Mesenteric fat pad (tissue), 1 donor: ENCODE measurements around the gene OXCT2. TPM values are rescaled to one million over a fixed set of nuclear protein-coding genes. Genes with fewer than 3 reads are reported as not detected.

Experiments used
- DNase-seq: peaks from one replicate; pipeline ENCODE4 v3.0.0-alpha.2; 2020; ENCODE audit warnings: low spot score
- total RNA-seq: library from RNA; stranded (reverse); fragmentation: NEBNext Ultra II Directional; extraction: Animal tissue kit (Norgen Biotek cat#: 25700); gene quantifications from one replicate; pipeline ENCODE4 v1.2.1, GENCODE V29; 2021
- donor health status: DM: yes; HTN: yes; CAD: no.

The OXCT2 gene
- total RNA-seq, 1 donor from 2014 or later: 0.87 TPM

- DNase-seq: peak; percentile 76
Measured at GRCh38 chr1:39763619-39764374, 7.4 kb downstream of the OXCT2 start.

GRCh38 chr1:39762550-39763540 lies 8.3 kb downstream of the OXCT2 start:
- DNase-seq: peak; percentile 59

GRCh38 chr1:39761557-39762260 lies 9.4 kb downstream of the OXCT2 start:
- DNase-seq: peak; percentile 76

- no peak for DNase-seq
Measured at GRCh38 chr1:39761016-39761415, 10.1 kb downstream of the OXCT2 start.

DNA sequence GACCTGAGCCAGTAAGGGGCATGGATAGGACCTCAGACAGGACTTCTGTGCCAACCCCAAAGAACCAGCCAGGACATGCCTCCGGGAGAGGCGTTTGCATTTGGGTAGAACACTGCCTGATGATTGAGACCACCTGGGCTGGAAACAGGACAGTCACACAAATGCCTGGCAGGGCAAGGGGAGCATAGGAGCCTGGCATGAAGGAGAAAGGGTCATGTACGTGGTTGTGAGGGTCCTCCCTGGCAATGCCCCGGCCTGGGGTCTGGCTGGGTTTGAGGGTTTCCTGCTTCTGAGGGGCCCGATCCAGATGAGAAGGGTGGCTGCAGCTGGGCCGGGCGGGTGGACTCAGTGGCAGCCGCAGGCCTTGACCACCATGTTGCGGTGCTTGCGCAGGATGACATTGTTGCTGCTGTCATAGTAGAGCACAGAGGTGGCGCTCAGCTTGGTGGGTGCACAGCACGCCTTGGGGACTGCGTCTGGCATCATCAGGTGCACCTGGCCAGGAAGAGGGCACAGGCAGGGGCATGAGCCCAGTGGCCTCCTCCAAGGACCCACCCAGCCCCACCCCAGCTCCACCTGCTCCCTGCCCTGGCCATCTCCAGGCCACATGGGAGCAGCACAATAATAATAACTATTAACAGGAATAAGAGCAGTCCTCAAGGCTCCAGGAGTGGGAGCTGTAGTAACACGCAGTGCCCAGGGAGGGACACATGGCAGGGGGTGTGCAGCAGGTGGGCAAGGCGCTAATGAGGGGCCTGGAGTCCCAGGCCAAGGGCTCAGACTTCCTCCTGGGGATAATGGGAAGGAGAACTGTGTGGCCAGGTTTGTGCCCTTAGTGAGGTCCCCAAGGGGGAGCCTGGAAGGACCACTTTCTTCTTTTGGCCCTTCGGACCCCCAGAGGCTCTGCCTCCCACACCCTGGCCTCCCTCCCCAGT lies 10.8 kb downstream of the OXCT2 start:
- DNase-seq: no peak

DNA sequence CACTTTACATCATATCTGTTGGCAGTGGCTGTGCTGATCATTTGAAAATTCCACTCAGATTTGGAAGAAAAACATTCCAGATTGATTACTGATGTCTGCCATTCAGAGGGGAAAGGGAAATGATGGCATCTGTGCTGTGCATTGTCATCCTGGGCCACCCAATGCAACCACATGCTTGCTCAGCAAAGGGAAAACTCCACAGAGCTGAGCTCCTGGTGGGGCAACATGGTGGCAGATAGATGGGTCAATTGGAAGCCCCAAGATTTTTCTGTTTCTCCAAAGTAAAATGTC lies 11.8 kb downstream of the OXCT2 start:
- no peak for DNase-seq

- no peak for DNase-seq
Measured at GRCh38 chr1:39758556-39759435, 12.4 kb downstream of the OXCT2 start.

DNA sequence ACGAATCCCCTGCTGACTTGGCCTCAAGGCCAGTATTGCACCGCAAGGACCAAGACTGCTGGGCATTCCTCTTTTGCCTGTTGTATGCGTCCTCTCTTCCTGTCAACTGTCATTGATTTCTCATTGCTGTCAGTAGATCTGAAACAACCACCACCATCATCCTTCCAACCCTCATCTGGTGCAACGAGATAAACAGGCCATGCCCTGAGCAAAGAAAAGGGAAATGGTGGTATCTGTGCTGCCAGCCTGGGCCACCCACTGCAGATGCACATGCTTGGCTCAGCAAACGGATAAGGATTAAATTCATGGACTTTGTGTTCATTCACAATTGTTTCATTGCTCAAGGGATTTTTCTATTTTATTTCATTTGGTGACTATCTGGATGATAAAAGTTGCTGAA lies 13.6 kb downstream of the OXCT2 start:
- DNase-seq: no peak

- no peak for DNase-seq
Measured at GRCh38 chr1:39755965-39756659, 15.0 kb downstream of the OXCT2 start.

GRCh38 chr1:39754906-39755504 lies 16.1 kb downstream of the OXCT2 start:
- no peak for DNase-seq

DNA sequence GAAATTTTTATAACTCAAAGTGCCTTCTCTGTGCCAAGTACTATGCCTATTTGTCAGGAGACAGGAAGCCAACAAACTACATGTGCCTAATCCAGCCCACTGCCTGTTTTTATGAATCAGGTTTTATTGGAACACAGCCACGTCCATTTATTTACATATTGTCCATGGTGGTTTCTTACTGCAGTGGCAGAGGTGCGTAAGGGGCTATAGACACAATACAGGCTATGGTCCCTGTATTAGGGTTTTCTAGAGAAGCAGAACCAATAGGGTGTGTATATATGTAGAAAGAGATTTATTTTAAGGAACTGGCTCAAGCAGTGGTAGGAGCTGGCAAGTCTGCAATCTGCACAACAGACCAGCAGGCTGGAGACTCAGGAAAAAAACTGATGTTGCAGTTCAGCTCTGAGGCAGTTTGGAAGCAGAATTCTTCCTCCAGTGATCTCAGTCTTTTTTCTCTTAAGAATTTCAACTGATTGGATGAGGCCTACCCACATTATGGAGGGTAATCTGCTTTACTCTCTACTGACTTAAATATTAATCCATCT lies 17.1 kb downstream of the OXCT2 start:
- no peak for DNase-seq

DNA sequence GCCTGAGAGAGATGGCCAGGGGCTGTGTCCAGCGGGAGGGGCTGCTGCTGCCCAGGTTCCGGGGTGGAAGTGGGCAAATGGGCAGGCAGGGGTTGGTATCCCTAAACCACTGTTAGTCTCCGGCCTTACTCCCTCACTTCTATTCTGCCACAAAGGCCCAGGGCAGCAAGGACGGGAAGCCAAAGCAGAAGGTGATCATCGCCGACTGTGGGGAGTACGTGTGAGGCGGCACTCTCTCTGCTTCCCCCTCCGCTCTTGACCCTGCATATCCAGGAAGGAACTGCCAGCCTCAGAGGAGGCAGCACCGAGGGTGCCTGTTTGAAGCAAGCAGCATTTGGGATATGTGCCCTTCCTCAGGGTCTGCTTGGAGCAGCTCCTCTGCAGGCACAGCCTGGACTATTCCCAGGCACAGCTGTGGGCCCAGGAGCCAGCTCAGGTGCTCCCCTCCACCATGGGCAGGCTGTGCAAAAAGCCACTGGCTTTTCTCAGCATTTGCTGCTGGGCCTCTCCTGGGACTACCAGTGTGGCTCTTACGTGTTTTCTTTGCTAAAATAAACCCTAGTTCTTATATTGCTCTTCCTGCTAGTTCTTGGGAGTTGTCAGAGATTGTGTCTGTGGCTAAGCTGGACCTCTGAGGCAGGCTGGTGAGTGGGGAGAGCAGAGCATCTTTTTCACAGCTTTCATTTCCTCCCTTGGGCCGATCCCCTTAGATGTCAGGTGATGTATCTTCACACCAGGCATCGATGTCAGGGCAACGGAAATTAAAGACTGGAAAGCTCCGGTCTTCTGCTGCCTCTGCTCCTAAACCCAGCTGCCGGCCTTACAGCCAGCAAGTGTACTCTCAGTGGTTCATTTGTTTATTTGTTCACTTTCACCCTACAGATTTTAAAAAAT lies 17.8 kb downstream of the OXCT2 start:
- no peak for DNase-seq

DNA sequence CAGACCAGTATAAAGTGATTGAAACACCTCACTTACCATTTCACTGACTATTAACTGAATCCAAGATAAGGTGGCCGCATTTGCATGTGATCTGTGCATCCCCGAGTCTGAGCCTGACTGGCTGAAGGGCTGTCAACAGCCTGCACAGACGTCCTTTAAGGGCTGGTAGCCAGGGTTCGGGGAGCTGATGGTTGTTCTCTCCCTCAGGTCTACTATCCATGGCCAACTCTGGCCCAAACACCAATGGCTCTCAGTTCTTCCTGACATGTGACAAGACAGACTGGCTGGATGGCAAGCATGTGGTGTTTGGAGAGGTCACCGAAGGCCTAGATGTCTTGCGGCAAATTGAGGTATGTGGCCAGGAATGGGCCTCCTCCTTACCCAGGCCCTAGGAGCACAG lies 18.4 kb downstream of the OXCT2 start:
- no peak for DNase-seq

DNA sequence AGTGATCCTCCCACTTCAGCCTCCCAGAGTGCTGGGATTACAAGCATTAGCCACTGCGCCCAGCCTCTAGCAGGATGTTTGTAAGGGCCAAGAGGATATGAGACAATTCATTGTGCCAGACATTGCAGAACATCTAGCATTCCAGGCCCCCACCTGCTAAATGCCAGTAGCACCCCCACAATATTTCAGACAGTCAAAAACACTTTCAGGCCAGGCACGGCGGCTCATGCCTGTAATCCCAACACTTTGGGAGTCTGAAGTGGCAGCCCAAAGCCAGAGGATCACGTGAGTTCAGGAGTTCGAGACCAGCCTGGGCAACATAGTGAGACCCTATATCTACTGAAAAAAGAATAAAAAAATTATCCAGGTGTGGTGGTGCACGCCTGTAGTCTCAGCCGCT lies 19.6 kb downstream of the OXCT2 start:
- DNase-seq: no peak

DNA sequence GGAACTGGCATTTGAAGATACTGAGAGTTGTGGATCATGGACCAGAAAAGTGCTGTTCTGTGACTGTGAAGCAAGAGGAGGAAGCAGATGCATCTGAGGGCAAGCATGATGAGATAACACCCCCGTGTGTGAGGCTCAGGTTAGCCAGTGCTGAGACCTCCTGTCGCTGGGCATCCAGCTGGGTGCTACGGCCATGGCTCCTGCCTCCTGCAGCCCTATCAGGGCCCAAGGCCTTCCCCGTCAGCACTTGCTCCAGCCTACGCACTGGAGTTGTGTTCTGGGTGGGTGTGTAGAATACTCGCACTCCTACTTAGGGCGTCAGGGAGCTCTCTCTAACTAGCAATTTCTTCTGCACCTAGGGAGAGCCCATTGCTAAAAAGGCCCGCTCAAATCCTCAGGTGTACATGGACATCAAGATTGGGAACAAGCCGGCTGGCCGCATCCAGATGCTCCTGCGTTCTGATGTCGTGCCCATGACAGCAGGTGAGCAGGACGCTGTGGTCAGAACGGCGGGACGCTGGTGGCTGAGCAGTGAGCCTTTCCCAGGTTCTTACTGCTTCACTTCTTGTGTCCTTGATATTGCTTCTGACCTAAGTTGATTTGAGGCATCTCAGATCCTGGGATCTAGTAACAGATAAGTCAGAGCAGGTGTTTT lies 26.0 kb downstream of the OXCT2 start:
- no peak for DNase-seq

DNA sequence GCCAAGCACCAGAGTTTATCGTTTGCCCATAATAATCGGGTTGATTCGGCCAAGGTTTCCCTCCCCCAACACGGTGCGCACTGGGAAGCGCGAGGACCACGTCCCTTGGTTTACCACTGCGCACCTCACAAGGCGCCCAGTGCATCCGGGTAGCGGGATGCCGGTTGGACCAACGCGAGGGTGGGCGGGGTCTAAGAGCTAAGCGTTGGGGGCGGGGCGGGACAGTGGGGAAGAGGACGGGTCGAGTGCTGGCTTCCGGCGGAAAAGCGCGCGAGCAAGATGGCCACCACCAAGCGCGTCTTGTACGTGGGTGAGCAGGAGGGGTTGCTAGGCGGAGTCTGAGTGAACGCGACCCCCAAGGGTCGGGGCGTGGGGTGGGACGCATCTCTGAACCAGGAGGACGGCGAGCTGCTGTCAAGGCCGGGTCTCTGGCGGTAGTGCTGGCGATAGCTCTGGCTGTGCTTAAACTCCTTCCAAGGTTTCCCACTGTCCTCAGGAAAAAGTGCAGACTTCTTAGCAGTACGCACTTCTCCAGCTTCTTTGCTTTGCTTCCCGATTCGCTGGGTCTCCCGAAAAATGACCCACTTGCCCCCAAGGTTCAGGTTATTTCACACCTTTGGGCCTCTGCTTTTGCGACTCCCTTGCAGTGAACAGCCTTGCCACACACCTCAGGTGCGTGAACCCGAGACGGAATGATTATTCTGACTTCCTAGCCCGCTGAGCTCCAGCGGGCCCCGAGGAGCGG lies 32.4 kb downstream of the OXCT2 start, which contains the start of gene PPIE:
PPIE (plus strand) TSS at position 261 of the 745 bp plus-strand sequence; CDS start at position 280, 19 bp downstream.
- DNase-seq: peak; percentile 96
